NCI-H2196 treated with DMSO at 0.1 percent for 48 hours (cell line): ENCODE measurements around the gene CLIC1.
A peak's percentile ranks its signal among the peaks of the same experiment; 100 is the strongest.

ENCODE experiments used
- DNase-seq: peaks from one replicate; lab custom pipeline; 2025; ENCODE audit not compliant: unreplicated experiment; lab: John Stamatoyannopoulos, UW

Gene CLIC1

GRCh38 chr6:31736021-31736767, at the start of gene CLIC1:
CLIC1 (minus strand) TSS chr6:31736530; CDS start chr6:31736300, 230 bp downstream.
- DNase-seq = peak; percentile 59

- no peak for DNase-seq
These were observed 49.1 kb upstream of the CLIC1 start for GRCh38 chr6:31785475-31785874.

DNA sequence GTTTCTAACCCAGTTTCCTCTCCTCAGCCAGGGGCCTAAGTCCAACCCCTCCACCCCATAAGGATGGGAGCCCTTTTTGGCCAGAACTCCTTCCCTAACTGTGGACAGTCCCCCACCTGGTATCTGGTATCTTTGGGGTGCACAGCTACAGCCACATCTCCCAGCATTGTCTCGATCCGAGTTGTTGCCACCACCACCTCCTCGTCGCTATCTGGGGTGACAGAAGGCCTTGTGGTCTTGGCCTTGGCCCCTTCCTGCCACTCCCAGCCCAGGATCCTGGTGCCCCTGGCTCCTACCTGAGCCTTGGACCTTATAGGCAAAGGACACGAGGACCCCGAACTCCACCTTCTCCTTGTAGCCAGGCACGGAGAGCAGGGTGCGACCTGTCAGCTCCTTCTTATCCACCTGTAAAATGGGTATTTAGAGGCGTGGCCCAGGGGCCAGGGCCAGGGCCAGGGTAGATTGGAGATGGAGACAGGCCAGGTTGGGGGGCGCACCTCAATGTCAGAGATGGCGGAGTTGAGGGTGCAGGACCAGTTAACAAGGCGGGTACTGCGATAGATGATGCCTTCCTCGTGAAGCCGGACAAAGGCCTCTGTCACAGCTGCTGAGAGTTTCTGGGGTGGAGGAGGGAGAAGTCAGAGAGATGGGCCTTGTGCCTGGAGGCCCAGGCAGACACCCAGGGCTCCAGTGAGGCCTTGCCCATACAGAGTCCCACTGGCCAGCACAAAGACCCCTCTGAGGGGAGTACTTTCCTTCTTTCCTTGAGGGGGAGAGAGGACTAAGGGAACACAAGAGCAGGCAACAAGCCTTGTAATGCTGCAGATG, 48.0 kb upstream of the CLIC1 start:
- DNase-seq = no peak

DNA sequence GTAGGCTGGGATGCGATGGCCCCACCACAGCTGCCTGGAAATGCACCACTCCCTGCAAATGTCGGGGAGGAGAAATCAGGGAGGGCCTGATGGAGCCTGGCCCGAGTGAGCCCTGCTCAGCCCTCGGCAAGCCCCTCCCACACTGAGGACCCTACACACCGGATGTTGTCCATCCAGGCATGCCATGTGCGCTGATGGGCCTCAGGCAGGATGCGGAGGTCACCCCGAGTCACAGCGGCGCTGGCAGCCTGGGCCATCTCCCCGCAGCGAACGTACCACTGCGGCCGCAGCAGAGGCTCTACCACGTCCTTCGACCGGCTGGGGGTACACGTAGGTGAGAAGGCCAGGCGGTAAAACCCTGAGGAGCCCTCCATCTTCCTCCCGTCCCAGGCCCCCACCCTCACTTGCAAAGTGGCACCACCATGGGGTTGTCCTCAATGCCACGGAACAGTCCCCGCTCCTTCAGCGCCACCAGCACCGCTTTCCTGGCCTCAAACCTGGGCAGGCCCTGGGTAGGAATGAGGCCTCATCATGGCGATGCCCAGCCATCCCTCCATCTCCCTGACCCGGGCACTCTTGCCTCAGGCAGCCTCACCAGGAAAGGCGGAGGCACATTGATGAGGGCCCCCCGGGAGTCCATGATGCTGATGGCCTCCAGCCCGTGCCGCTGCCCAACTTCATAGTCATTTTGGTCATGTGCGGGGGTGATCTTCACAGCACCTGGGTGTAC, 46.0 kb upstream of the CLIC1 start:
- DNase-seq = no peak

- no peak for DNase-seq
These were observed 45.2 kb upstream of the CLIC1 start for GRCh38 chr6:31781244-31782125.

GRCh38 chr6:31780507-31781243, 44.3 kb upstream of the CLIC1 start:
- no peak for DNase-seq

GRCh38 chr6:31779908-31780307, 43.6 kb upstream of the CLIC1 start:
- DNase-seq = no peak

DNA sequence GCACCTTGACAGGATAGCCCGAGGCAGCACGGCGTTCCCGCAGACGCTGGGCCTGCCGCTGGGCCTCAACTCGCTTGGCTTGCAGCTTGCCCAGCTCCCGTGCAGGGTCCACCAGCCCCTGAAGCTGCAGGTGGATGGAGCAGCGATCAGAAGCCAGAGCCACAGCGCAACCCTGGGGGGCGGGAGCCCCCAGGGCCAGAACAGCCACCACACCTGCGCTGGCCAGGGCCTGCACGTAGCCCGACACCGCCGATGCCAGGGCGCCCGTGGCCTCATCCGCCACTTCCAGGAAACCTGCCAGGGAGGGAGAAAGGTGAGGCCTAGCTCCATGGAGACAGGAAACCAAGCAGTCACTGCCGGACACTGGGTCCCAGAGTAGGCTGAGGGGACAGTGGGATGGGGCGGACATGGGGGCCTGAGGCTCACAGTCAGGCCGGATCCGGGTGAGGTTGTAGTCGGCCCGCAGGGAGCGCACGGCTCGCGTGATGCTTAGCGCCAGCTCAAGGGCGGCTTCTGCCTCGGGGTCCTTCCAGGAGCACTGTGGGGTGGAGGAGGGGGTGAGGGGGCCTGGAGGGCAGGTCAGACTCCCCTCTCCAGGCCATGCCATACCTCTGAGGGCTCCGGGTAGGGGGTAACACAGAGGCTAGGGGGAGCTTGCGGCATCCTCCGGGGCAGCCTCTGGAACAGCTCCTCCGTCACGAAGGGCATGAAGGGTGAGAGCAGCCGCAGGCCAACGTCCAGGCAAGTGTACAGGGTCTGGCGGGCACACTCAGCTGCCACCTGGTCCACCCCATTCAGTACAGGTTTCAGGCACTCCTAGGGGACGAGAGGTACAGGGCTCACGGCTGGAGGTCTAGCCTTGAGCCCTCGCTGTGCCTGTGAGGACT, 42.9 kb upstream of the CLIC1 start:
- DNase-seq = no peak

DNA sequence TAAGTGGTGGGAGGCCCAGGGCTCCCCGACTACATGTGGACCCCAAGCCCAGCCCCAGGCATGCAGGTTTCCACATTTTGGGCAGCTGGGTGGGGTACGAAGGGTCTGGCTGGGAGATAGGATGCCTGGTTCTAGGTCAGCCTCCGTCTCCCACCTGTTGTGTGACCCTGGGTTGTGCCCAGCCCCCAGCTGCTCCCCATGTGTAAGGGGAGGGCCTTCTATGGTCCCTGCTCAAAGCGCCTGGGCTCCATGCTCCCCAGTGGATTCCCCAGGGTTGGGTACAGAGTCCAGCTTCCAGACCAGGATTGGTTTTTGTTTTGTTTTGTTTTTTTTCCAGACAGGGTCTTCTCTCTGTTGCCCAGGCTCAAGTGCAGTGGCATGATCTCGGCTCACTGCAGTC, 41.9 kb upstream of the CLIC1 start:
- DNase-seq = no peak

DNA sequence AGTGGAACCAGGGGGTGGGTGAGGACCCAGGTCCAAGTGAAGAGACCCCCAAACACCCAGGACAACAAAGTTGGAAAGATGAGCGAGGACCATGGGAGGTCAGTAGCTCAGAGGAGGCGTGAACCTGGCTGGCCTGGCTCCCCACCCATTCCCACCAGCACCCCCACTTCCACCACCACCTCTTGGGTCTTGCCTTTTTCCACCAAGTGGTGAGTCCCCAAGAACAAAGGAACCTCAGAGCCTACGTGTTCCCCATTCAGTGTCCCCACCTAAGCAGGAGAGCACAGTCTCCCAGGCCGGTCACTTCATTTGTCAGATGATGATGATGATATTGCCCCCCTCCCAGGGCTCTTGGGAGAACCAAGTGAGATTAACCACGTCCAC, 41.3 kb upstream of the CLIC1 start:
- DNase-seq = no peak

GRCh38 chr6:31776989-31777666, 40.8 kb upstream of the CLIC1 start, which contains the start of gene VWA7:
VWA7 (minus strand) TSS chr6:31777328; CDS start chr6:31776779, 549 bp downstream.
- DNase-seq = peak; percentile 70

DNA sequence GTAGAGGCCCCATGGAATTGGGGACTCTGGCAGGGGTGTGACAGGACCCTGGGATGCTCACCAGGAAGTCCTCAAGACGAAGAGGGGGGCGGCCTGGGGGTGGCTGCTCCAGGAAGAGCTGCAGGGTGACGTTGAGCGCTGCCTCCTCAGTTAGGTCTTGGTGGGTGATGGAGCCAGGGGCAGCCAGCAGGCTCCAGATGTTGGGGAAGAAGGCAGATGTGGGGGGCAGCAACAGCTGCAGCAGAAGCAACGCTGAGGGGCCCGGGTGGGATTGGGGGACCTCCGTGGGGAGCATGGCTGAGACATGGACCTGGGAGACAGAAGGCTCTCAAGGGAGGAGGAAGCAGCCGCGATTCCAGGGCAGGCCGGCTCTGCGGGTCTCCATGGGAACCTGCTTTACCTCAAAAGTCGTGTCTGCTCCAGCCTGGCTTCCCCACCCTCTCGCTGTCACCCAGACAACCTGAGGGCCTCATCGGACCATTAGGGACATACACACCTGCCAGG, 40.2 kb upstream of the CLIC1 start:
- no peak for DNase-seq

DNA sequence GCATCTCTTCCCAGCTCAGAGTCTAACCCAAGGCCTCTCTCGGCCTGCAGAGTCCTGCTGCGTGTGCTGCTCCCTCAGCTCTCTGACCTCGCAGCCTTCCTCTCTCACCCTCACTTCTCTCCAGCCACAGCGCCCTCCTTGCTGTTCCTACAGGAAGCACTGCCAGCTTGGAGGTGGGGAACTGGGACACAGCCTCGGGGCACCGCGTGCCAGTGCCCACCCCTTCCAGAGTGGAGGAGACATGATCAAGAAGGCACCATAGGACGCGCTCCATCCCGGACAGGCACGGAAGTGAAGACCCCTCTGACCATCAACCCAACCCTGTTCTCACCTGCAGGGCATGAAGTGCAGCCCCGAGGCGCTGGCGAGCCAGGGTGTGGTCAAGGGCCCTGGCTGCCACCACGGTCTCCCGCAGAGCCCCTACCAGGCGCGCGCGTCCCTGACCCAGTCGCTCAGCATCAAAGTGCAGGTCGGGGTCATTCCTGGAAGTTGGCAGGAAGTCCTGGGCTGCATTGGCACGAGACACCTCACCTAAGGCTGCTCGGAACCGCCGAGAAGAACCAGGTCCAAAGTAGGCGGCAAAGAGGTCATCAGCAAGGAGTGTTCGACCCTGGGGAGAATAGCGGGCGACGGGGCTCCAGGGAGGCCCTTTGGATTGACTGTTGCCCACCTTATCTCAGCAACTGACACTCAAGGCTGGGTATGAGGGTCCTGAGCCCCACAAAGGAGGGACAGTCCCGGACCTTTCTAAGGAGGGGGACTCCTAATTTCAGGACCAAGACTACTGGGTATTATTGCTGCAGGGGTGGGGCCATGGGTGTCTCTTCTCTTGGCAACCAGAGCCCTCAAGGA, 39.5 kb upstream of the CLIC1 start:
- no peak for DNase-seq

DNA sequence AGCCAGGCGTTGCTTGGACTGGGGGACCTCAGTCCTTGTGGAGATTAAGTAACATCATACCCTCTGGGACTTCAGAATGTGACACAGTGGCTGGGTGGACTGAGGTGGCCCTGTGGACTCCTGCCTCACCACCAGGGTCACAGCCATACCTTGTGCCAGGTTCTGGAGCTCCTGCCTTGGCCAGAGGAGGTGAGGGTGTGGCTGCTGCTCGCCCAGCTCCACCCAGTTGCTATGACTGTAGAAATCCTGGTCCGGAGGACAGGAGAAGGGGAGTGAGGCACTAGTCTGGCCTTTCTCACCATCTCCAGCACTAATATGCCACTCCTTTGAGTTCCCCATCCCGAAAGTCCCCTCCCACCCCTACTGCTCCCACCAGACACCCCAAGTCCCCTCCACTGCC, 38.9 kb upstream of the CLIC1 start:
- no peak for DNase-seq

GRCh38 chr6:31771992-31772358, 35.6 kb upstream of the CLIC1 start:
- DNase-seq = no peak

DNA sequence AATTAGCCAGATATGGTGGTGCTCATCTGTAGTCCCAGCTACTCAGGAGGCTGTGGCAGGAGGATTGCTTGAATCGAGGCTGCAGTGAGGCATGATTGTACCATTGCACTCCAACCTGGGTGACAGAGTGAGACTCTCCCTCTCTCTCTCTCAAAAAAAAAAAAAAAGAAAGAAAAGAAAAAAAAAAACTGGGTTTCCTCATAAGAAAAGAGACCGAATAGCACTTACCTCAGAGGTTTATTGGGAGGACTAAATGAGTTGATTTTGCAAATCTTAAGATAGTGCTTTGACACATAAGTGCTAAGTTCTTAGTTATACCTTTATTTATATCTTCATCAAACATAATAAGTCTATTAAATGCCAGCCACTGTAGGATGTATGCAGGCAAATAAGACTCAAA, 34.5 kb upstream of the CLIC1 start:
- DNase-seq = no peak

DNA sequence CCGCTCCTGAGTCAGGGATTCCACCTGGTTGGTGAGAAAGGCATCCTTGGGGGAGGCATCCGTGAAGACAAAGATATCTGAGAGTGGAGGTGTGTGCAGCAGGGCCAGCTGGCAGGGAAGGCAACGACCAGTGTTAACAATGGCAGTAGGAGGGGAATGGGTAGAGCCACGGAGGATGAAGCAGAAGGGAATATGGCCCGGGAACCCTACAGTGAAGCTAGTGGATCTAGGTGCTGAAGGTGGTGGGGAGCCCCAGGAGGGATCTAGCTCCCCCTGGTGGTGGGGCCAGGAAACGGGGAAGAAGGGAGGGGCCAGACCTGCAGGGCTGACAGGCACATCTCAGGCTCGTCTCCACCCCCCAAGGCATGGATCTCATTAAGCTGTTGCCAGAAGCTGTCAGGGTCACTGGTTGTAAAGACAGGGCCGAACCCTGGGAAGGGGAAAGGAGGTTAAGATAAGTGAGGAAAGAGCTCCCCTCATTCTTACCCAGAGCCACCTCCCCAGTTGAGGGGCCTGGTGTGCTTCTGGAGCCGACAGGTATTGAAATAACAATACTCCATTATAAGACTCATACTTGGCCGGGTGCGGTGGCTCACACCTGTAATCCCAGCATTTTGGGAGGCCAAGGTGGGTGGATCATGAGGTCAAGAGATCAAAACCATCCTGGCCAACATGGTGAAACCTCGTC, 33.5 kb upstream of the CLIC1 start:
- peak; percentile 47 for DNase-seq
